ENCODE data around the gene PPP1R2.

- no peak for TF ChIP-seq CTCF (conservative IDR thresholded peaks at IDR 0.05)
- no peak for TF ChIP-seq ZFX (IDR thresholded peaks at IDR 0.05)
Measured at GRCh38 chr3:195568630-195569029, 25.5 kb upstream of the PPP1R2 start.

All from C4-2B (cell line).